Measurements from ENCODE around the gene MINK1.

DNA sequence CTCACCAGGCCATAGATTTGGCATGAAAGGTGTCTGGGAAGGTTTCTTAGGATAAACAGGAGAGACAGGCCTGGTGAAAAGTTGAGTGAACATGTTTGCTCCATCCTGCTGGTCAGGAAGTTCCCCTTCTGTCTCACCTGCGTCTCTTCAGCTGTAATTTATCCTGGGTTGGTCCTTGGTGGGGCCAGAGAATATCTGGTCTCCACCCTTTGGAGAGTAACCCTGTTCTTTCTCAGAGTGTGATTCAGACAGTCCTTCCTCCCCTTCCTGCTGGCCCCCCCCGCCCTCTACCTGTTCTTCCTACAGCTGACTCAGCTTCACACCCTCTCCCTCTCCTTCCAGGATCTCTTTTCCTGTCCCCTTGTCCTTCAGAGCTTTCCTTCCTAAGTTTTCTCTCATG is 17.1 kb downstream of the MINK1 start:
- TF ChIP-seq CTCF (conservative IDR thresholded peaks at IDR 0.05 in 1 of 2, IDR thresholded peaks at IDR 0.05 in 1 of 2; ENCODE audit: extremely low read depth in 1 of 2, insufficient read depth in 1 of 2, low read depth in 1 of 2, low read length in 2 of 2): no peak
- no peak for TF ChIP-seq EZH2 (IDR thresholded peaks at IDR 0.05; ENCODE audit: borderline replicate concordance, low read length)

Measured in mammary epithelial cell (primary cell).